HepG2 (cell line): ENCODE data around the gene ANKRD39. TPM values are rescaled to one million over a fixed set of nuclear protein-coding genes. Genes with fewer than 3 reads are reported as not detected.

Experiments
- ELF1 ChIP-seq: sonication (generic); formaldehyde crosslinking; IDR thresholded peaks from 2 replicates; pipeline ENCODE4 v1.4.0; 2020; ENCODE audit warnings: missing genetic modification reagents
- HIVEP1 ChIP-seq: sonication (generic); formaldehyde crosslinking; IDR thresholded peaks from 2 replicates; pipeline ENCODE4 v1.4.0; 2020; ENCODE audit warnings: mild to moderate bottlenecking, missing genetic modification reagents
- MLLT10 ChIP-seq: sonication (generic); formaldehyde crosslinking; IDR thresholded peaks from 2 replicates; pipeline ENCODE4 v1.4.0; 2020; ENCODE audit warnings: missing genetic modification reagents
- NONO ChIP-seq, 2 experiments: fragments of 450-650 bp in 1 of 2; sonication (generic) in 1 of 2; formaldehyde crosslinking in 1 of 2; IDR thresholded peaks in 1 of 2; conservative IDR thresholded peaks in 1 of 2; 2 replicates each; pipeline versions ENCODE4 v1.6.1 to v1.8.0; 2017 to 2022; ENCODE audit warnings: mild to moderate bottlenecking in 1 of 2, missing genetic modification reagents in 1 of 2, moderate library complexity in 1 of 2
- RARG ChIP-seq: sonication (generic); formaldehyde crosslinking; IDR thresholded peaks from 2 replicates; pipeline ENCODE4 v1.4.0; 2020; ENCODE audit warnings: low read depth, mild to moderate bottlenecking, missing genetic modification reagents
- REL ChIP-seq: sonication (generic); formaldehyde crosslinking; conservative IDR thresholded peaks from 2 replicates; pipeline ENCODE4 v1.8.0; 2022; ENCODE audit warnings: mild to moderate bottlenecking, missing genetic modification reagents, moderate library complexity
- SKI ChIP-seq: fragments of 450-650 bp; IDR thresholded peaks from one replicate; pipeline ENCODE4 v1.6.1; 2018; ENCODE audit warnings: mild to moderate bottlenecking; ENCODE audit not compliant: partially characterized antibody
- SRSF4 ChIP-seq: fragments of 200-400 bp; formaldehyde crosslinking; IDR thresholded peaks from one replicate; pipeline ENCODE4 v1.6.1; 2018; ENCODE audit warnings: mild to moderate bottlenecking, low read depth, low read length, moderate library complexity; ENCODE audit not compliant: poor library complexity, severe bottlenecking
- ZNF333 ChIP-seq: sonication (generic); formaldehyde crosslinking; IDR thresholded peaks from 2 replicates; pipeline ENCODE4 v1.4.0; 2020; ENCODE audit warnings: mild to moderate bottlenecking, missing genetic modification reagents, borderline replicate concordance
- ZNF672 ChIP-seq: sonication (generic); formaldehyde crosslinking; IDR thresholded peaks from 2 replicates; pipeline ENCODE4 v1.8.1; 2022; ENCODE audit warnings: missing genetic modification reagents
- ZNF720 ChIP-seq: sonication (generic); formaldehyde crosslinking; IDR thresholded peaks from 2 replicates; pipeline ENCODE4 v1.4.0; 2020; ENCODE audit warnings: missing genetic modification reagents
- ZNF75D ChIP-seq: sonication (generic); formaldehyde crosslinking; IDR thresholded peaks from 2 replicates; pipeline ENCODE4 v1.8.1; 2023; ENCODE audit warnings: missing genetic modification reagents, mild to moderate bottlenecking, borderline replicate concordance
- ZNF891 ChIP-seq: sonication (generic); formaldehyde crosslinking; IDR thresholded peaks from 2 replicates; pipeline ENCODE4 v1.5.0; 2020; ENCODE audit warnings: mild to moderate bottlenecking, missing genetic modification reagents
- polyA plus RNA-seq, 8 experiments: library from polyadenylated mRNA; depleted of rRNA in 3 of 8; stranded (reverse) in 7 of 8; unstranded in 1 of 8; fragments of >200 nt; fragmentation: Illumina TruSeq in 4 of 8; extraction: Trizol in 4 of 8; gene quantifications; 2 replicates each; pipeline versions ENCODE4 v1.2.1 to v1.2.3, GENCODE V29; 2011 to 2016; ENCODE audit warnings: low read depth in 4 of 8, missing spikeins in 1 of 8, mixed read lengths in 1 of 8; ENCODE audit not compliant: insufficient read depth in 1 of 8
- total RNA-seq, 5 experiments: library from RNA; depleted of rRNA; stranded (reverse); fragments of >200 nt; fragmentation: Illumina TruSeq; extraction: Trizol; gene quantifications; 2 replicates each; pipeline ENCODE4 v1.2.3, GENCODE V29; 2016; ENCODE audit warnings: low read depth in 1 of 5
- TF ChIP-seq, protein P1 (sequence below): sonication (generic); formaldehyde crosslinking; conservative IDR thresholded peaks from 2 replicates; pipeline ENCODE4 v1.4.0; 2020; ENCODE audit warnings: missing genetic modification reagents
- TF ChIP-seq, protein P2 (sequence below): sonication (generic); formaldehyde crosslinking; IDR thresholded peaks from 2 replicates; pipeline ENCODE4 v1.8.0; 2022; ENCODE audit warnings: missing genetic modification reagents, mild to moderate bottlenecking, inconsistent platforms, borderline replicate concordance
- TF ChIP-seq, protein P3 (sequence below): sonication (generic); formaldehyde crosslinking; IDR thresholded peaks from 2 replicates; pipeline ENCODE4 v1.4.0; 2020; ENCODE audit warnings: missing genetic modification reagents
- TF ChIP-seq, protein P4 (sequence below), 2 experiments: sonication (generic) in 1 of 2; formaldehyde crosslinking in 1 of 2; IDR thresholded peaks; 2 replicates each; pipeline versions ENCODE4 v1.4.0 to v1.6.1; 2016 to 2020; ENCODE audit warnings: borderline replicate concordance in 1 of 2, low read depth in 1 of 2, mild to moderate bottlenecking in 1 of 2, missing genetic modification reagents in 1 of 2

Gene ANKRD39
- total and polyA plus RNA-seq, 2 of the 13 experiments (the other 11 are each of a cell fraction or from before 2014, with no cell fraction given): 23.2 to 24.8 TPM

DNA sequence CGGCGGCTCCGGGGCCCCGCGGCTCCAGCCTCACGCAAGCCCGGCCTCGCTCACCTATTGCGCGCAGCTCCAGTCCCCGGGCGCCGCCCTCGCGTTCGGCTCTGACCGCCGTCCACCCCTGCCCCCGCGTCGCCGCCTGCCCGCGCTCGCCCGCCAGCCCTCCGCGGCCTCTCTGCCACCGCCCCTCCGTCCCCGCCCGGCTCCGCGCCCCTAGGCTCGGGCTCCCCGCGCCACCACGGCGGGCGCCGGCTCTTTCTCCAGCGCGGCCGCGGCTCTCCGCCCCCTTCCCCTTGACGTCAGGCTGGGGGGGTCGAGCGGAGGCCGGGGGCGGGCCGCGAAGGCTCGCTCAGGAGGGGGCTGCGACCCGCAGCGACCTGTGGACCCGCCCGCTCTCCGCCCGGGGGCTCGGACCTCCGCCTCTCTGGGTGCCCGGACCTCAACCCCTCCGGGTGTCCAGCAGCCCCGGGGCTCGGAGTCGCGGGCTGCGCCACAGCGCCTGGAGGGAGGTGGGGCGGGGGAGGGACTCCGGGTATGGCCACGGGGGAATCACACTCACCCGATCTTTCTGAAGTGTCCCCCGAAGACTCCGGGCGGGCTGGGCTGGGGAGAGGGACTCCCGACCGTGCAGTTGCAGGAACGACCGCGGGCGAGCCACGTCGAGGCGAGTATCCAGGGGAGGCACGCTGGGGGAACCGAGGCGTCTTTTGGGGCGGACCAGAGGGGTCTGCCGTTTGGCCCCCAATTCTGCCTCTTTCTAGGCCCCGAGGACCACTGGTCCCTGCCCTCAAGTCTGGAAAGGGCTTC, 12.2 kb upstream of the ANKRD39 start, which contains the start of gene SEMA4C (continued):
- TF ChIP-seq SRSF4 (no peak), HIVEP1 (no peak; the same call in 1 of the 2 replicates), ZNF720 (CRISPR knock-in tag) (no peak), RARG (no peak), MLLT10 (CRISPR knock-in tag) (no peak), ZNF672 (no peak), NONO (IDR thresholded peaks at IDR 0.05) (no peak), NONO (CRISPR knock-in tag; conservative IDR thresholded peaks at IDR 0.05) (peak; percentile 62; the same call in 1 of the 2 replicates), ZNF333 (CRISPR knock-in tag) (no peak), ZNF891 (CRISPR knock-in tag) (peak; percentile 55; the same call in 1 of the 2 replicates), REL (CRISPR knock-in tag) (no peak), ELF1 (CRISPR knock-in tag) (no peak), ZNF75D (CRISPR knock-in tag) (no peak), SKI (no peak)
- TF ChIP-seq, protein P1, sequence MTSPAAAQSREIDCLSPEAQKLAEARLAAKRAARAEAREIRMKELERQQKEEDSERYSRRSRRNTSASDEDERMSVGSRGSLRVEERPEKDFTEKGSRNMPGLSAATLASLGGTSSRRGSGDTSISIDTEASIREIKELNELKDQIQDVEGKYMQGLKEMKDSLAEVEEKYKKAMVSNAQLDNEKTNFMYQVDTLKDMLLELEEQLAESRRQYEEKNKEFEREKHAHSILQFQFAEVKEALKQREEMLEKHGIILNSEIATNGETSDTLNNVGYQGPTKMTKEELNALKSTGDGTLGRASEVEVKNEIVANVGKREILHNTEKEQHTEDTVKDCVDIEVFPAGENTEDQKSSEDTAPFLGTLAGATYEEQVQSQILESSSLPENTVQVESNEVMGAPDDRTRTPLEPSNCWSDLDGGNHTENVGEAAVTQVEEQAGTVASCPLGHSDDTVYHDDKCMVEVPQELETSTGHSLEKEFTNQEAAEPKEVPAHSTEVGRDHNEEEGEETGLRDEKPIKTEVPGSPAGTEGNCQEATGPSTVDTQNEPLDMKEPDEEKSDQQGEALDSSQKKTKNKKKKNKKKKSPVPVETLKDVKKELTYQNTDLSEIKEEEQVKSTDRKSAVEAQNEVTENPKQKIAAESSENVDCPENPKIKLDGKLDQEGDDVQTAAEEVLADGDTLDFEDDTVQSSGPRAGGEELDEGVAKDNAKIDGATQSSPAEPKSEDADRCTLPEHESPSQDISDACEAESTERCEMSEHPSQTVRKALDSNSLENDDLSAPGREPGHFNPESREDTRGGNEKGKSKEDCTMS (CRISPR knock-in tag): no peak
- TF ChIP-seq, protein P2, sequence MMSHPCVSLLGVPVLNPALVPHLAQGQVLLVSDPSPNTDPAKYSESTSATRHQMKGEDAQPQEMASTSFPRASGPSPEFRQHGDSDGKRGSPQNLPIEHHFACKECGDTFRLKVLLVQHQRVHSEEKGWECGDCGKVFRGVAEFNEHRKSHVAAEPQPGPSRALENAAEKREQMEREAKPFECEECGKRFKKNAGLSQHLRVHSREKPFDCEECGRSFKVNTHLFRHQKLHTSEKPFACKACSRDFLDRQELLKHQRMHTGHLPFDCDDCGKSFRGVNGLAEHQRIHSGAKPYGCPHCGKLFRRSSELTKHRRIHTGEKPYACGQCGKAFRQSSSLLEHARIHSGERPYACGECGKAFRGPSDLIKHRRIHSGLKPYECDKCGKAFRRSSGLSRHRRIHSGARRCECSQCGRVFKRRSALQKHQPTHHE (CRISPR knock-in tag): no peak
- TF ChIP-seq, protein P3, sequence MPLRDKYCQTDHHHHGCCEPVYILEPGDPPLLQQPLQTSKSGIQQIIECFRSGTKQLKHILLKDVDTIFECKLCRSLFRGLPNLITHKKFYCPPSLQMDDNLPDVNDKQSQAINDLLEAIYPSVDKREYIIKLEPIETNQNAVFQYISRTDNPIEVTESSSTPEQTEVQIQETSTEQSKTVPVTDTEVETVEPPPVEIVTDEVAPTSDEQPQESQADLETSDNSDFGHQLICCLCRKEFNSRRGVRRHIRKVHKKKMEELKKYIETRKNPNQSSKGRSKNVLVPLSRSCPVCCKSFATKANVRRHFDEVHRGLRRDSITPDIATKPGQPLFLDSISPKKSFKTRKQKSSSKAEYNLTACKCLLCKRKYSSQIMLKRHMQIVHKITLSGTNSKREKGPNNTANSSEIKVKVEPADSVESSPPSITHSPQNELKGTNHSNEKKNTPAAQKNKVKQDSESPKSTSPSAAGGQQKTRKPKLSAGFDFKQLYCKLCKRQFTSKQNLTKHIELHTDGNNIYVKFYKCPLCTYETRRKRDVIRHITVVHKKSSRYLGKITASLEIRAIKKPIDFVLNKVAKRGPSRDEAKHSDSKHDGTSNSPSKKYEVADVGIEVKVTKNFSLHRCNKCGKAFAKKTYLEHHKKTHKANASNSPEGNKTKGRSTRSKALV (CRISPR knock-in tag): peak; percentile 11; the same call in 1 of the 2 replicates
- TF ChIP-seq, protein P4, sequence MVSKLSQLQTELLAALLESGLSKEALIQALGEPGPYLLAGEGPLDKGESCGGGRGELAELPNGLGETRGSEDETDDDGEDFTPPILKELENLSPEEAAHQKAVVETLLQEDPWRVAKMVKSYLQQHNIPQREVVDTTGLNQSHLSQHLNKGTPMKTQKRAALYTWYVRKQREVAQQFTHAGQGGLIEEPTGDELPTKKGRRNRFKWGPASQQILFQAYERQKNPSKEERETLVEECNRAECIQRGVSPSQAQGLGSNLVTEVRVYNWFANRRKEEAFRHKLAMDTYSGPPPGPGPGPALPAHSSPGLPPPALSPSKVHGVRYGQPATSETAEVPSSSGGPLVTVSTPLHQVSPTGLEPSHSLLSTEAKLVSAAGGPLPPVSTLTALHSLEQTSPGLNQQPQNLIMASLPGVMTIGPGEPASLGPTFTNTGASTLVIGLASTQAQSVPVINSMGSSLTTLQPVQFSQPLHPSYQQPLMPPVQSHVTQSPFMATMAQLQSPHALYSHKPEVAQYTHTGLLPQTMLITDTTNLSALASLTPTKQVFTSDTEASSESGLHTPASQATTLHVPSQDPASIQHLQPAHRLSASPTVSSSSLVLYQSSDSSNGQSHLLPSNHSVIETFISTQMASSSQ (IDR thresholded peaks at IDR 0.05; ENCODE audit: low read depth): no peak
- TF ChIP-seq, protein P4 (CRISPR knock-in tag; IDR thresholded peaks at IDR 0.05; ENCODE audit: borderline replicate concordance): peak; percentile 45; the same call in 1 of the 2 replicates
